Non-pigmented ciliary epithelial cell (primary cell): Measurements from ENCODE around the gene UBE2O.

Experiments
- DNase-seq: peaks from one replicate; pipeline ENCODE4 v3.0.0-alpha.2; 2010; ENCODE audit warnings: low read depth

The UBE2O gene

GRCh38 chr17:76388966-76389888, 63.7 kb downstream of the UBE2O start:
- no peak for DNase-seq

GRCh38 chr17:76386966-76387765, 65.8 kb downstream of the UBE2O start:
- no peak for DNase-seq

DNA sequence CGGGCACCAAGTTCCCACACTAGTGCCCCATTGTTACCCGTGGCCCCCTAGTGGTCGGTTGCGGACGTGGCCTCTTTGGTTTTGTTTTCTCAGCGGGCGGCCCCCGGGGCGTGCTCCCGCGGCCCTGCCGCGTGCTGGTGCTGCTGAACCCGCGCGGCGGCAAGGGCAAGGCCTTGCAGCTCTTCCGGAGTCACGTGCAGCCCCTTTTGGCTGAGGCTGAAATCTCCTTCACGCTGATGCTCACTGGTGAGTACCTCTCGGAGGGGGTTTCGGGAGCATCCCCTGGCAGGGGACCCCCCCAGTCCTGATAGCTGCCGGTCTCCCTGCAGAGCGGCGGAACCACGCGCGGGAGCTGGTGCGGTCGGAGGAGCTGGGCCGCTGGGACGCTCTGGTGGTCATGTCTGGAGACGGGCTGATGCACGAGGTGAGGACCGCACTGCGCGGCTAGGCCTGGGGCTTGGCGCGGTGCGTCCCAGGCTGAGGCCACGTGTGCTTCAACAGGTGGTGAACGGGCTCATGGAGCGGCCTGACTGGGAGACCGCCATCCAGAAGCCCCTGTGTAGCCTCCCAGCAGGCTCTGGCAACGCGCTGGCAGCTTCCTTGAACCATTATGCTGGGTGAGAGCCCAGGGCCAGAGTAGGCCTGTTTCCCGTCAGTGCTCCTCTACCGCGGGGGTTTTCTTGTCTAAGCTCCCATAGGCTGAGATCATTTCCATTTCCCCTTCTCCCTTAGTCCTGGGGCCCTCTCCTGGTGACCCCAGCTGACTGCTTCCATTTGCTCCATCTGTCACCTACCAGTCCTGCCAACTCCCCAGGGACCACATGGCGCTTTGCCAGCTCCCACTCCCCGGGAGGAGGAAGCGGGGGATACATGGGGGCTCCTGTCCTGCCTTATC, 66.8 kb downstream of the UBE2O start:
- DNase-seq, result no peak

- no peak for DNase-seq
Measured at GRCh38 chr17:76384987-76385891, 67.7 kb downstream of the UBE2O start.

DNA sequence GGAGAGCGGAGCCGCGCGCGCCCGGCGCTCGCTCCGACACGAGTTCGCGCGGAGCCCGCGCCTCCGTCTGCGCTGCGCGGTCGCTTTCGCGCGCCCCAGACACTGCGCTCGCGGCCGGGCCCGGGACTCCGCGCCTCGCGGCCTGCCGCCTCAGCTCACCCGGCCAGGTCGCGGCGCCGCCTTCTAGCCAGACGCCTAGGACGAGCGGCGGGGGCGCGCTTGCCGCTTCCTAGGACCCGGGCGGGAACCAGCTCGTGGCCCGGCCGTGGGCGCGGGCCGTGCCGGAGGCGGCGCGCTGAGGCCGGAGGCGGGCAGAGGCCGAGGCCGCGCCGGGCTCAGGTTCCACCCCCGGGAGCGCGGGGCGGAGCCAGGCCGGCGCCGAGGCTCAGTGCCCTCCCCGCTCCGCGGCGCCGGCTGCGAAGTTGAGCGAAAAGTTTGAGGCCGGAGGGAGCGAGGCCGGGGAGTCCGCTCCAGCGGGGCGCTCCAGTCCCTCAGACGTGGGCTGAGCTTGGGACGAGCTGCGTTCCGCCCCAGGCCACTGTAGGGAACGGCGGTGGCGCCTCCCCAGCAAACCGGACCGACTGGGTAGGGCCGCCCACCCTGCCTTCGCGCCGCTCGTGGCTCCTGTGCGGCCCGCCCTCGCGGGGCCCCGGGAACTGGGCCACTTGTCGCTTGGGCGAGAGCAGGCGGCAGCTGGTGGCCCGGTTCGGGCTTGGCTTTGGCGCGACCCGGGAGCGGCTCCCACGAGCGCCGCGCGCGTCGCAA, 68.5 kb downstream of the UBE2O start, which contains the start of gene SPHK1:
TSS of gene SPHK1 (plus strand) at position 388 of the 765 bp plus-strand sequence. CDS start 1,036 bp downstream, outside the sequence.
- DNase-seq, result no peak

GRCh38 chr17:76383546-76384221, 69.3 kb downstream of the UBE2O start:
- no peak for DNase-seq

DNA sequence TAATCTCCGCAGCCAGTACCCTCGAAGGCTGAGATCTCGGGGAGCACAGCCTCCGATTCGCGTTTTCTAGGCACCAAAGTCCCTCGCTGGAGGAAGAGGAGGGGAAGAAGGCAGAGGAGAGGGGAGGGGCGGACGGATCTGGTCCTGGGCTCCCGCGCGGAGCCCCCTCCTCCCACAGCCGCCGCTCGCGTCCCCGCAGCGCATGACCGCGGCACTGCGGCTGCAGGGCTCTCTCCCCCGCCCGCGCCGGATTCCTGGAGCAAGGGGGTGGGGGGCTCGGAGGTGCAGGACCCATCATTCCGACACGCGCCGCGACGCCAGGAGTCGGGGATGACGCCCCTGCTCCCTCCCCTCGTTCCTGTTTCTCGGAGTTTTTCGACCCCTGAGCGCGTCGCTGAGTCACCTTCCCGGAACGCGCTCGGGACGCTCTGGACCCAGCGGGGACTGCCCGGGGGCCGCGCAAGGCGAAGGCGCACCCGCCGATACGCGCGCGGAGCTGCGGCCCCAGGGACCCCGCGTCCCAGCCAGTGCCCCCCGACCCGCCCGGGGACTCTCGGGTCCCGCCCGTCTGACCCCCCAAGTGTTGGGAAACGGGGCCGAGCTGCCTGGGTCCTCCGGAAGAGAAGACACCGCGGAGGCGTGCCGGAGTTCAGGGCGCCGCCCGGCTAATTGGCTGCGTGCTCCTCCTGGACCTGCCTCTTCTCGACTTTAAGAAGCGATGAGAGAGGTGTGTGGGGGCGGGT, 70.0 kb downstream of the UBE2O start:
- DNase-seq, result no peak

GRCh38 chr17:76382351-76382802, 70.6 kb downstream of the UBE2O start:
- DNase-seq, result no peak

DNA sequence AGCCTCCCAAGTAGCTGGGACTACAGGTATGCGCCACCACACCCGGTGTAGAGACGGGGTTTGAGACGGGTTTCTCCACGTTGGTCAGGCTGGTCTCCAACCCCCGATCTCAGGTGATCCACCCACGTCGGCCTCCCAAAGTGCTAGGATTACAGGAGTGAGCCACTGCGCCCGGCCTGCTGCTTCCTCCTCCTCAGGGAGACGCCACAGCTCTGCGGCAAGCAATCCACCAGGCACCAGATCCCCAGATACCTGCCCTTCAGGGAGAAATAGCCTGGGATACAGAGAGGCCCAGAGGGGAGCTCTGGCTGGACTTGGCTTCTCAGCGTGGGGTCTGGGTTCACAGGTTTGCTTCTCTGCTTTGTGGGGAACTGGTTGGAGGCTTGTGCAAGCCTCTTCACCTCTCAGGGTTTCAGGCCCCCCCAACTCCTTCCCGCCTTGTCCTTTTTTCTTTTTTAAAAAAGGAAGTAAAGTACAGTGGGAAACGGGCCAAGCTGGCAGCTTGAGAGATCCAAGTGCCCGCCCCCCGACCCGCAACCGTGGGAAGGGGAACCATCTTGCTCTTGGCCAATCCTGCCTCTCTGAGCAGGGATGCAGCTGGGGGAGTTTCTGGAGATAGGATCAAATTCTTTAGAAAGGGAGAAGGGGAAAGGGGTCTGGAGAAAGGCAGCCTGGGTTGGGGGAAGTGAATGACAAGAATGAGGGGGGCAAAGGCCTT, 71.2 kb downstream of the UBE2O start:
- no peak for DNase-seq

DNA sequence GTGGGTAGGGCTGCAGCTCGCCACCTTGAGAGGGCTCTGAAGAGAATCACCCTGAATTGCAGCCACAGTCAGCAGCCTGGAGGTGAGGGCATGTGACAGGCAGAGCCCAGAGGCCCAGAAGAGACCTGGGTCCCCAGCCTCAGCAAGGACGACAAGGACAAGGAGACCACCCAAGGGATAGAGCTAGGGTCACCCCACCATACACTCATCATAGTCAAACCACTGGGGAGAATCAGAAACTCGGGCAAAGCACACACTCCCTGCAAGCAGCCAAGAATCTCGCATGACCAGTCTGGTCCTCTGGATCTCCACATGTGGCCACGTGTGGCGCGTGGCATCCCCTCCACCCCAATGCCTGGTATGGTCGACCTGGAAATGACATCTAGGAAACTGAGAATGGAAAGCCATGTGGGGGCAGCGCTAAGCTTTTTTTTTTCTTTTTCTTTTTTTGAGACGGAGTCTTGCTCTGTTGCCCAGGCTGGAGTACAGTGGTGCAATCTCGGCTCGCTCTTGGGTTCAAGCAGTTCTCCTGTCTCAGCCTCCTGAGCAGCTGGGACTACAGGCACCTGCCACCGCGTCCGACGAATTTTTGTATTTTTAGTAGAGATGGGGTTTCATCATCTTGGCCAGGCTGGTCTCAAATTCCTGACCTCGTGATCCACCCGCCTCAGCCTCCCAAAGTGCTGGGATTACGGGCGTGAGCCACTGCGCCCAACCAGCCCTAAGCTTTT, 73.1 kb downstream of the UBE2O start:
- DNase-seq, result no peak

GRCh38 chr17:76379275-76379641, 73.7 kb downstream of the UBE2O start:
- DNase-seq, result no peak

GRCh38 chr17:76378548-76379274, 74.2 kb downstream of the UBE2O start:
- DNase-seq, result no peak

DNA sequence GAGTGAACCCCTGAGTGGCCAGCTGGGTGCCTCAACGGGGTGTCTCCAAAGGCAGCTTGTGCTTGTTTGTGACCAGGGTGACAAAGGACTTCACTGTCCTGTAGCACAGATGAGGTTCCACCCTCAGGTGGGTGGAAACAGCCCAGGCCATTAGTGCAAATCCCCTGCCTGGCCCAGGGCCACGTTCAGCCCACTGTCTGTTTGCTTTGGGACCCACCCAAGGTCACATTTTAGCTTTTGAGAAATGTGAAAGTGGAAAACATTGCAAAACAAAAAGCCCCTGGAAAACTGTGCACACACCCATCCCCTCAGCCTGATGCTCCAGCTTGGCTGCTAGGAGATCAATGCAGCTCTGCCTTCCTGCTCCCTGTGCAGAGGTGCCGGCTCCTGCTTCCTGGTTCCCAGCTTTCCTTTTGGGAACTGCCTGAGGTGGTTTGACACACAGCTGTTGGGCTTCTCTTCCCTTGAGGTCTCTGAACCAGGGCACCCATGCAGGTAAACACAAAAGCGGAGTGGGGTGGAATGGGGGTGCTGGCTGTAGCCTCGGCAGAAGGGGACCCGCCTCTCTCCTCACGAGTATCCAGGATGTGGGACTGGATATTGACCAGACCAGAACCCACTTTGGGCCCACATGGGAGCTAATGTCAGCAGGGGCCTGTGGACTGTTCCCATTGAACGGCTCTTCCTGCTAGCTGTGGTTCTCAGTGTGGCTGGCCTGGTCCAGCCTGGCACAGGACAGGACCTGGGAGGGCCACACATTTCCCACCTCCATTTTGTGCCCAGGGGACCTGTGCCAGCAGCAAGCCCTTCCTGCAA, 76.4 kb downstream of the UBE2O start:
- no peak for DNase-seq

DNA sequence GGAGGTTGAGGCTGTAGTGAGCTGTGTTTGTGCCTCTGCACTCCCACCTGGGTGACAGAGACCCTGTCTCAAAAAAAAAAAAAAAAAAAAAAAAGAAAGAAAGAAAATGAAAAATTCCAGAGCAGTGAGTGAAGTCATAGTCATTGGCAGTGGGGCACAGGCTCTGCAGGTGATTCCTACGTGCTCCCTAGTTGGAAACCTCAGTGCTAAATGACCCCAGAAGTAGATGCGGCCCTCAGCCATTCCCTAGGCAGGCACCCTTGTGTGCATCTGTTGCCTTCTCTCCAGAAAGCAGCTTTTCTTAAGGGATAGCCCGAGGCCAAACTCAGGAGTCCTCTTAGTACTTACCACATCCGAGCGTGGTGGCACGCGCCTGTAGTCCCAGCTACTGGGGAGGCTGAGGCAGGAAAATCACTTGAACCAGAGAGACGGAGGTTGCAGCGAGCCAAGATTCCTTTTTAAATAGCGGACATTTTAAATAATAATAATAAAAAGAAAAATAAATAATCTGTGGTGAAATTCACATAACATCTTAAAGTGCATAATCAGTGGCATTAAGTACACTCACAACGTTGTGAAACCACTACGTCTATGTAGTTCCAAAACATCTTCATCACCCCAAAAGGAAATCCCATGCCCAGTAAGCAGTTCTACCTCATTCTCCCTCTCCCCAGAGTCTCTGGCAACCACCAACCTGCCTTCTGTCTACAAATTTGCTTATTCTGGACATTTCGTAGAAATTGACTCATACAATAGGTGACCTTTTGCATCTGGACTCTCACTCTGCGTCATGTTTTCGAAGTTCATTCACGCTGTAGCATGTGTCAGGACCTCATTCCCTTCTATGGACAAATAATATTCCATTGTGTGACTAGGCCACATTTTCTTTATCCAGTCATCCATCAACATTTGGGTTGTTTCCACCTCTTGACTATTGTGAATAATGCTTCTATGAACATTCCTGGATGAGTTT, 81.0 kb downstream of the UBE2O start:
- peak; percentile 96 for DNase-seq
